ENCODE data around the gene UBE2Q1. TPM values are rescaled to one million over a fixed set of nuclear protein-coding genes. Genes with fewer than 3 reads are reported as not detected.
A peak's percentile ranks its signal among the peaks of the same experiment; 100 is the strongest.

UBE2Q1 gene
- polyA plus RNA-seq, 2 of the 4 experiments (the other 2 are of a cell fraction), result 17.6 to 49.7 TPM

DNA sequence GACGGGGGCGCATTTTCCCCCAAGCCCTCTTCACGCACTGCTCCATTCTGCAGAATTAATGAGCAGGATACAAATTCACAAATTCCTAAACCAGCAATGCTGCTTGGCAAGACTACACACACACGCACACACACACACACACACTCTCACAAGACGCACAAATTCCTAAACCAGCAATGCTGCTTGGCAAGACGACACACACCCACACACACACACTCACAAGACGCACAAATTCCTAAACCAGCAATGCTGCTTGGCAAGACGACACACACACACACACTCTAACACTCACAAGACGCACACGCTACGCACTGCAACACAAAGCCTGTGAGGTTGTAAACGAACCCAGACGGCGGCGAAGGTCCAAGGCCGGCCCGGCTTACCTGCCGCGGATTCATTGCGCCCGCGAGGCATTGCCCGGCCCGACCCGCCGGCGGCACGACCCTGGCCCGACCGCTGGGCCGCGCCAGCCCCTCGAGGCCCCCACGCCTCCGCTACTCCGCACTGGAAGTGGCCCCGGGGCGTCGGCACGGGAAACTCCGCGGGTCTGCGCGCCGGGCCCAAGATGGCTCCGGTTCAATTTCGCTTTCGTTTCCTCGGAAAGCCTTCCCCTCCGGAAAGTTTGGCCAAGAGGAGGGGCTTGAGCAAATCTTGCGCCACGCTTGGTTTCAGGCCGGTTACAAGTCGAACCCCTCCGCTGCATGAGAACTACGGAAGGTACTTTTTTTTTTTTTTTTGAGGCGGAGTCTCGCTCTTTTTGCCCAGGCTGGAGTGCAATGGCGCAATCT, 49.3 kb upstream of the UBE2Q1 start, which contains the start of gene ADAR (continued):
- no peak for TF ChIP-seq EP300 (IDR thresholded peaks at IDR 0.05)
- TF ChIP-seq ZC3H11A (IDR thresholded peaks at IDR 0.05), result no peak
- no peak for TF ChIP-seq ZNF302 (CRISPR knock-in tag; IDR thresholded peaks at IDR 0.05)
- TF ChIP-seq CHD4 (IDR thresholded peaks at IDR 0.05; ENCODE audit: borderline replicate concordance), result no peak
- TF ChIP-seq, protein P1, sequence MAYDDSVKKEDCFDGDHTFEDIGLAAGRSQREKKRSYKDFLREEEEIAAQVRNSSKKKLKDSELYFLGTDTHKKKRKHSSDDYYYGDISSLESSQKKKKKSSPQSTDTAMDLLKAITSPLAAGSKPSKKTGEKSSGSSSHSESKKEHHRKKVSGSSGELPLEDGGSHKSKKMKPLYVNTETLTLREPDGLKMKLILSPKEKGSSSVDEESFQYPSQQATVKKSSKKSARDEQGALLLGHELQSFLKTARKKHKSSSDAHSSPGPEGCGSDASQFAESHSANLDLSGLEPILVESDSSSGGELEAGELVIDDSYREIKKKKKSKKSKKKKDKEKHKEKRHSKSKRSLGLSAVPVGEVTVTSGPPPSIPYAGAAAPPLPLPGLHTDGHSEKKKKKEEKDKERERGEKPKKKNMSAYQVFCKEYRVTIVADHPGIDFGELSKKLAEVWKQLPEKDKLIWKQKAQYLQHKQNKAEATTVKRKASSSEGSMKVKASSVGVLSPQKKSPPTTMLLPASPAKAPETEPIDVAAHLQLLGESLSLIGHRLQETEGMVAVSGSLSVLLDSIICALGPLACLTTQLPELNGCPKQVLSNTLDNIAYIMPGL (CRISPR knock-in tag; IDR thresholded peaks at IDR 0.05; ENCODE audit: borderline replicate concordance), result 0 out of 2 replicates have a peak, but pooled peaks have one; percentile 55
- no peak for TF ChIP-seq SREBF2 (IDR thresholded peaks at IDR 0.05)
- no peak for TF ChIP-seq FOSL2 (IDR thresholded peaks at IDR 0.05)
- no peak for TF ChIP-seq FOSL2 (CRISPR knock-in tag; IDR thresholded peaks at IDR 0.05)
- TF ChIP-seq CHD2 (IDR thresholded peaks at IDR 0.05; ENCODE audit: low read length, partially characterized antibody), result peak; percentile 48
- no peak for TF ChIP-seq ESRRA (IDR thresholded peaks at IDR 0.05; ENCODE audit: borderline replicate concordance, low read length)
- TF ChIP-seq, protein P2, sequence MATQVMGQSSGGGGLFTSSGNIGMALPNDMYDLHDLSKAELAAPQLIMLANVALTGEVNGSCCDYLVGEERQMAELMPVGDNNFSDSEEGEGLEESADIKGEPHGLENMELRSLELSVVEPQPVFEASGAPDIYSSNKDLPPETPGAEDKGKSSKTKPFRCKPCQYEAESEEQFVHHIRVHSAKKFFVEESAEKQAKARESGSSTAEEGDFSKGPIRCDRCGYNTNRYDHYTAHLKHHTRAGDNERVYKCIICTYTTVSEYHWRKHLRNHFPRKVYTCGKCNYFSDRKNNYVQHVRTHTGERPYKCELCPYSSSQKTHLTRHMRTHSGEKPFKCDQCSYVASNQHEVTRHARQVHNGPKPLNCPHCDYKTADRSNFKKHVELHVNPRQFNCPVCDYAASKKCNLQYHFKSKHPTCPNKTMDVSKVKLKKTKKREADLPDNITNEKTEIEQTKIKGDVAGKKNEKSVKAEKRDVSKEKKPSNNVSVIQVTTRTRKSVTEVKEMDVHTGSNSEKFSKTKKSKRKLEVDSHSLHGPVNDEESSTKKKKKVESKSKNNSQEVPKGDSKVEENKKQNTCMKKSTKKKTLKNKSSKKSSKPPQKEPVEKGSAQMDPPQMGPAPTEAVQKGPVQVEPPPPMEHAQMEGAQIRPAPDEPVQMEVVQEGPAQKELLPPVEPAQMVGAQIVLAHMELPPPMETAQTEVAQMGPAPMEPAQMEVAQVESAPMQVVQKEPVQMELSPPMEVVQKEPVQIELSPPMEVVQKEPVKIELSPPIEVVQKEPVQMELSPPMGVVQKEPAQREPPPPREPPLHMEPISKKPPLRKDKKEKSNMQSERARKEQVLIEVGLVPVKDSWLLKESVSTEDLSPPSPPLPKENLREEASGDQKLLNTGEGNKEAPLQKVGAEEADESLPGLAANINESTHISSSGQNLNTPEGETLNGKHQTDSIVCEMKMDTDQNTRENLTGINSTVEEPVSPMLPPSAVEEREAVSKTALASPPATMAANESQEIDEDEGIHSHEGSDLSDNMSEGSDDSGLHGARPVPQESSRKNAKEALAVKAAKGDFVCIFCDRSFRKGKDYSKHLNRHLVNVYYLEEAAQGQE (IDR thresholded peaks at IDR 0.05), result no peak
- no peak for TF ChIP-seq HEYL (CRISPR knock-in tag; IDR thresholded peaks at IDR 0.05)
- TF ChIP-seq KDM1A (IDR thresholded peaks at IDR 0.05; ENCODE audit: low read depth), result no peak
- no peak; the same call in 1 of the 2 replicates for TF ChIP-seq KDM5A (IDR thresholded peaks at IDR 0.05)
- TF ChIP-seq, protein P3, sequence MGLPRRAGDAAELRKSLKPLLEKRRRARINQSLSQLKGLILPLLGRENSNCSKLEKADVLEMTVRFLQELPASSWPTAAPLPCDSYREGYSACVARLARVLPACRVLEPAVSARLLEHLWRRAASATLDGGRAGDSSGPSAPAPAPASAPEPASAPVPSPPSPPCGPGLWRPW (IDR thresholded peaks at IDR 0.05), result no peak
- TF ChIP-seq CBX8 (IDR thresholded peaks at IDR 0.05), result no peak
- TF ChIP-seq, protein P4, sequence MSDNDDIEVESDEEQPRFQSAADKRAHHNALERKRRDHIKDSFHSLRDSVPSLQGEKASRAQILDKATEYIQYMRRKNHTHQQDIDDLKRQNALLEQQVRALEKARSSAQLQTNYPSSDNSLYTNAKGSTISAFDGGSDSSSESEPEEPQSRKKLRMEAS (IDR thresholded peaks at IDR 0.05), result peak; percentile 44; the same call in 1 of the 2 replicates
- TF ChIP-seq TP53 (CRISPR knock-in tag; IDR thresholded peaks at IDR 0.05), result 0 out of 2 replicates have a peak, but pooled peaks have one; percentile 58
- TF ChIP-seq BHLHE40 (IDR thresholded peaks at IDR 0.05; ENCODE audit: low read depth, low read length), result no peak
- TF ChIP-seq, protein P5, sequence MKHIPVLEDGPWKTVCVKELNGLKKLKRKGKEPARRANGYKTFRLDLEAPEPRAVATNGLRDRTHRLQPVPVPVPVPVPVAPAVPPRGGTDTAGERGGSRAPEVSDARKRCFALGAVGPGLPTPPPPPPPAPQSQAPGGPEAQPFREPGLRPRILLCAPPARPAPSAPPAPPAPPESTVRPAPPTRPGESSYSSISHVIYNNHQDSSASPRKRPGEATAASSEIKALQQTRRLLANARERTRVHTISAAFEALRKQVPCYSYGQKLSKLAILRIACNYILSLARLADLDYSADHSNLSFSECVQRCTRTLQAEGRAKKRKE (CRISPR knock-in tag; IDR thresholded peaks at IDR 0.05; ENCODE audit: low read depth), result no peak
- no peak for TF ChIP-seq TFCP2L1 (CRISPR knock-in tag; IDR thresholded peaks at IDR 0.05)
- no peak for TF ChIP-seq HDAC2 (IDR thresholded peaks at IDR 0.05)
- no peak for TF ChIP-seq GATA3 (IDR thresholded peaks at IDR 0.05; ENCODE audit: borderline replicate concordance)
- no peak for TF ChIP-seq RARB (CRISPR knock-in tag; IDR thresholded peaks at IDR 0.05)
- no peak for TF ChIP-seq JUNB (IDR thresholded peaks at IDR 0.05)
- no peak for TF ChIP-seq MAZ (IDR thresholded peaks at IDR 0.05; ENCODE audit: borderline replicate concordance, low read depth, low read length)
- TF ChIP-seq HOXB5 (CRISPR knock-in tag; IDR thresholded peaks at IDR 0.05), result no peak
- TF ChIP-seq CEBPB (IDR thresholded peaks at IDR 0.05), result peak; percentile 80 to 90; a peak in 3 of 4 replicates
- no peak for TF ChIP-seq HOXA7 (CRISPR knock-in tag; IDR thresholded peaks at IDR 0.05)
- TF ChIP-seq POLR2AphosphoS2 (conservative IDR thresholded peaks at IDR 0.05; ENCODE audit: low read length), result no peak
- no peak for TF ChIP-seq NPAS2 (CRISPR knock-in tag; IDR thresholded peaks at IDR 0.05; ENCODE audit: borderline replicate concordance)
- no peak for TF ChIP-seq EHF (CRISPR knock-in tag; IDR thresholded peaks at IDR 0.05)
- TF ChIP-seq, protein P6, sequence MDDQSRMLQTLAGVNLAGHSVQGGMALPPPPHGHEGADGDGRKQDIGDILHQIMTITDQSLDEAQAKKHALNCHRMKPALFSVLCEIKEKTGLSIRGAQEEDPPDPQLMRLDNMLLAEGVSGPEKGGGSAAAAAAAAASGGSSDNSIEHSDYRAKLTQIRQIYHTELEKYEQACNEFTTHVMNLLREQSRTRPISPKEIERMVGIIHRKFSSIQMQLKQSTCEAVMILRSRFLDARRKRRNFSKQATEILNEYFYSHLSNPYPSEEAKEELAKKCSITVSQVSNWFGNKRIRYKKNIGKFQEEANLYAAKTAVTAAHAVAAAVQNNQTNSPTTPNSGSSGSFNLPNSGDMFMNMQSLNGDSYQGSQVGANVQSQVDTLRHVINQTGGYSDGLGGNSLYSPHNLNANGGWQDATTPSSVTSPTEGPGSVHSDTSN (IDR thresholded peaks at IDR 0.05), result 0 out of 2 replicates have a peak, but pooled peaks have one; percentile 16
- no peak for TF ChIP-seq RCOR1 (IDR thresholded peaks at IDR 0.05; ENCODE audit: low read depth, low read length)
- TF ChIP-seq SMC3 (IDR thresholded peaks at IDR 0.05), result no peak
- TF ChIP-seq, protein P7, sequence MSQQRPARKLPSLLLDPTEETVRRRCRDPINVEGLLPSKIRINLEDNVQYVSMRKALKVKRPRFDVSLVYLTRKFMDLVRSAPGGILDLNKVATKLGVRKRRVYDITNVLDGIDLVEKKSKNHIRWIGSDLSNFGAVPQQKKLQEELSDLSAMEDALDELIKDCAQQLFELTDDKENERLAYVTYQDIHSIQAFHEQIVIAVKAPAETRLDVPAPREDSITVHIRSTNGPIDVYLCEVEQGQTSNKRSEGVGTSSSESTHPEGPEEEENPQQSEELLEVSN (IDR thresholded peaks at IDR 0.05; ENCODE audit: borderline replicate concordance, low read depth), result no peak
